HCT116 (cell line): ENCODE measurements around the gene GALNT17. TPM values are rescaled to one million over a fixed set of nuclear protein-coding genes. Genes with fewer than 3 reads are reported as not detected.

Experiments used
- ATAC-seq: fragments of 200-7000 bp; cut with Tn5 transposase; 2 replicates; pipeline ENCODE4 v1.9.1; 2020; ENCODE audit warnings: mild to moderate bottlenecking, moderate library complexity
- BruUV-seq: library from RNA; stranded (reverse); fragments of 400-500 nt; replicated peaks from 2 replicates; lab custom pipeline; 2021; lab: Mats Ljungman, UMichigan
- CTCF ChIA-PET: fragments of 300-600 bp; sonication (Branson Sonifier 250); formaldehyde crosslinking; loops from one replicate; lab custom pipeline; 2021; ENCODE audit warnings: antibody characterized with exemption; lab: Charles Lee
- POLR2A ChIA-PET: fragments of 300-600, 350-600 bp; sonication (Branson Sonifier 250); formaldehyde crosslinking; loops from one replicate; lab custom pipeline; 2021; ENCODE audit warnings: antibody characterized with exemption; lab: Charles Lee
- RAD21 ChIA-PET, 2 experiments: fragments of 300-600 bp; sonication (Branson Sonifier 250); formaldehyde crosslinking; loops; one replicate each; lab custom pipeline; 2023; ENCODE audit warnings: low total read pairs in 2 of 2; ENCODE audit not compliant: uncharacterized antibody in 2 of 2, unreplicated experiment in 2 of 2, low non-redundant PET in 1 of 2; lab: Charles Lee
- DNase-seq: peaks from one replicate; pipeline ENCODE4 v3.0.0-alpha.2; 2010; ENCODE audit warnings: low read depth, low spot score
- H2AFZ ChIP-seq: fragments of 200-600 bp; shearing (Covaris generic), sonication (generic); 2 replicates; pipeline ENCODE4 v1.6.1; 2017; ENCODE audit warnings: low read depth, mixed run types, mixed read lengths, antibody characterized with exemption, low read length; ENCODE audit not compliant: poor library complexity, severe bottlenecking
- H3K27ac ChIP-seq: 2 replicates; pipeline ENCODE4 v1.5.1; 2012; ENCODE audit warnings: low read depth, low read length
- H3K27me3 ChIP-seq: fragments of 200-600 bp; sonication (generic); 2 replicates; pipeline ENCODE4 v1.6.1; 2016; ENCODE audit warnings: mixed run types, low read length, mixed read lengths; ENCODE audit not compliant: insufficient read depth
- H3K36me3 ChIP-seq, 2 experiments: fragments of 200-500 bp in 1 of 2; fragments of 200-600 bp in 1 of 2; sonication (Bioruptor generic) in 1 of 2; sonication (generic) in 1 of 2; 2 replicates each; pipeline versions ENCODE4 v1.5.1 to v1.6.1; 2014 to 2016; ENCODE audit warnings: low read length in 2 of 2, inconsistent platforms in 1 of 2, mixed read lengths in 1 of 2, mixed run types in 1 of 2; ENCODE audit not compliant: insufficient read depth in 2 of 2, control insufficient read depth in 1 of 2
- H3K4me1 ChIP-seq, 2 experiments: fragments of 200-600 bp in 1 of 2; sonication (generic) in 1 of 2; 2 replicates each; pipeline versions ENCODE4 v1.5.1 to v1.6.1; 2012 to 2017; ENCODE audit warnings: low read length in 2 of 2, inconsistent platforms in 1 of 2, mild to moderate bottlenecking in 1 of 2, mixed read lengths in 1 of 2, mixed run types in 1 of 2, moderate library complexity in 1 of 2; ENCODE audit not compliant: insufficient read depth in 2 of 2, control insufficient read depth in 1 of 2
- H3K4me2 ChIP-seq: fragments of 200-600 bp; sonication (generic); 2 replicates; pipeline ENCODE4 v1.6.1; 2017; ENCODE audit warnings: mixed run types, low read length, mixed read lengths
- H3K4me3 ChIP-seq, 2 experiments: fragments of 200-600 bp in 1 of 2; sonication (generic) in 1 of 2; replicated peaks in 1 of 2; 2 replicates each; pipeline ENCODE4 v1.5.1; 2011 to 2016; ENCODE audit warnings: low read length in 2 of 2, control low read depth in 1 of 2, low read depth in 1 of 2, mild to moderate bottlenecking in 1 of 2, mixed read lengths in 1 of 2, mixed run types in 1 of 2
- H3K79me2 ChIP-seq: fragments of 200-600 bp; sonication (generic); 2 replicates; pipeline ENCODE4 v1.6.1; 2017; ENCODE audit warnings: mild to moderate bottlenecking, mixed run types, low read length, moderate library complexity, mixed read lengths; ENCODE audit not compliant: insufficient read depth
- H3K9ac ChIP-seq: fragments of 200-600 bp; sonication (generic); 2 replicates; pipeline ENCODE4 v1.6.1; 2016; ENCODE audit warnings: low read length, mixed read lengths
- H3K9me2 ChIP-seq: fragments of 200-600 bp; sonication (generic), shearing (Covaris generic); 2 replicates; pipeline ENCODE4 v1.6.1; 2017; ENCODE audit warnings: mixed run types, mild to moderate bottlenecking, moderate library complexity; ENCODE audit not compliant: insufficient read depth
- H3K9me3 ChIP-seq, 2 experiments: fragments of 200-500 bp in 1 of 2; fragments of 200-600 bp in 1 of 2; sonication (Bioruptor generic) in 1 of 2; sonication (generic) in 1 of 2; 2 replicates each; pipeline ENCODE4 v1.6.1; 2014 to 2017; ENCODE audit warnings: low read length in 2 of 2, mixed read lengths in 2 of 2, inconsistent platforms in 1 of 2, low read depth in 1 of 2, mild to moderate bottlenecking in 1 of 2, mixed run types in 1 of 2, moderate library complexity in 1 of 2; ENCODE audit not compliant: control insufficient read depth in 1 of 2, insufficient read depth in 1 of 2
- H4K20me1 ChIP-seq: fragments of 200-600 bp; sonication (generic), shearing (Covaris generic); 2 replicates; pipeline ENCODE4 v1.6.1; 2017; ENCODE audit warnings: mixed run types, mild to moderate bottlenecking, moderate library complexity; ENCODE audit not compliant: insufficient read depth
- CBX3 ChIP-seq: IDR thresholded peaks from 2 replicates; pipeline ENCODE4 v1.6.1; 2012; ENCODE audit warnings: low read depth
- CEBPB ChIP-seq: IDR thresholded peaks from 2 replicates; pipeline ENCODE4 v1.6.1; 2012; ENCODE audit warnings: low read depth
- EZH2 ChIP-seq: fragments of 200-600 bp; sonication (generic); IDR thresholded peaks from 2 replicates; pipeline ENCODE4 v1.6.1; 2017; ENCODE audit warnings: antibody characterized with exemption, mixed run types
- JUND ChIP-seq: IDR thresholded peaks from 2 replicates; pipeline ENCODE4 v1.6.1; 2012
- MAX ChIP-seq: IDR thresholded peaks from 2 replicates; pipeline ENCODE4 v1.6.1; 2012
- POLR2A ChIP-seq: IDR thresholded peaks from 2 replicates; pipeline ENCODE4 v1.7.0; 2011; ENCODE audit warnings: borderline replicate concordance; ENCODE audit not compliant: insufficient read depth, insufficient read length; ENCODE audit errors: extremely low read depth
- POLR2AphosphoS5 ChIP-seq: IDR thresholded peaks from 2 replicates; pipeline ENCODE4 v1.6.1; 2011; ENCODE audit warnings: mild to moderate bottlenecking, low read depth, low read length, moderate library complexity
- RAD21 ChIP-seq: IDR thresholded peaks from 2 replicates; pipeline ENCODE4 v1.6.1; 2012; ENCODE audit warnings: low read depth, mild to moderate bottlenecking
- SIN3A ChIP-seq: IDR thresholded peaks from 2 replicates; pipeline ENCODE4 v1.6.1; 2012; ENCODE audit warnings: low read depth
- SP1 ChIP-seq: IDR thresholded peaks from 2 replicates; pipeline ENCODE4 v1.6.1; 2012; ENCODE audit warnings: low read depth
- YY1 ChIP-seq: IDR thresholded peaks from 2 replicates; pipeline ENCODE4 v1.6.1; 2011; ENCODE audit warnings: low read length, low read depth, moderate library complexity, mild to moderate bottlenecking; ENCODE audit not compliant: insufficient replicate concordance; ENCODE audit errors: extremely low read depth
- intact Hi-C: fragments of 100-400 bp; cut with micrococcal nuclease; formaldehyde crosslinking; loops from 2 replicates; pipeline ENCODE4 v1.10.0; 2022
- total RNA-seq: library from RNA; stranded (reverse); gene quantifications from one replicate; pipeline ENCODE4 v1.2.1, GENCODE V29; 2021; ENCODE audit not compliant: unreplicated experiment
- TF ChIP-seq, protein P1 (sequence below), 3 experiments: fragments of 200-600 bp in 1 of 3; sonication (generic) in 1 of 3; IDR thresholded peaks in 2 of 3; conservative IDR thresholded peaks in 1 of 3; 2 replicates each; pipeline ENCODE4 v1.5.1; 2012 to 2017; ENCODE audit warnings: low read depth in 2 of 3, low read length in 2 of 3, antibody characterized with exemption in 1 of 3, borderline replicate concordance in 1 of 3, control low read depth in 1 of 3, mild to moderate bottlenecking in 1 of 3, mixed read lengths in 1 of 3, mixed run types in 1 of 3, moderate library complexity in 1 of 3; ENCODE audit not compliant: insufficient read depth in 1 of 3
- TF ChIP-seq, protein P2 (sequence below): IDR thresholded peaks from 2 replicates; pipeline ENCODE4 v1.6.1; 2011; ENCODE audit warnings: mild to moderate bottlenecking, low read length, moderate library complexity; ENCODE audit not compliant: insufficient replicate concordance; ENCODE audit errors: extremely low read depth

Gene GALNT17
- total RNA-seq, 1 experiment from 2014 or later, result not detected

DNA sequence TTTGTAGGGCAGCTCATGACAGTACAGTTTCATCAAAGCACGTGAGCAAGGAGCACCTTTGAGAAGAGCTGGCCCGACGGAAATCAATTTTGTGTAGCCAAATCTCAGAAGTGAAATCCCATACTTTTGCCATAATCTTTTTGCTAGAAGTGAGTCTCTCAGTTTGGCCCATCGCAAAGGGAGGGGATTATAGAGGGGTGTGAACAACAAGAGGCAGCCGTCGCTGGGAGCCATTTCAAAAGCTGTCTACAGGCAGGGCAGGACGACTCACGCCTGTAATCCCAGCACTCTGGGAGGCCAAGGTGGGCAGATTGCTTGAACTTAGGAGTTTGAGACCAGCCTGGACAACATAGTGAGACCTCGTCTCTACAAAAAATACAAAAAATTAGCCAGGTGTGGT lies 599.8 kb downstream of the GALNT17 start:
- BruUV-seq, result no TSS peak
- TF ChIP-seq YY1 (no peak), JUND (no peak), CBX3 (no peak), RAD21 (no peak), MAX (no peak), POLR2AphosphoS5 (no peak), SP1 (no peak), EZH2 (no peak), CEBPB (no peak), SIN3A (no peak), POLR2A (no peak)
- TF ChIP-seq, protein P1, sequence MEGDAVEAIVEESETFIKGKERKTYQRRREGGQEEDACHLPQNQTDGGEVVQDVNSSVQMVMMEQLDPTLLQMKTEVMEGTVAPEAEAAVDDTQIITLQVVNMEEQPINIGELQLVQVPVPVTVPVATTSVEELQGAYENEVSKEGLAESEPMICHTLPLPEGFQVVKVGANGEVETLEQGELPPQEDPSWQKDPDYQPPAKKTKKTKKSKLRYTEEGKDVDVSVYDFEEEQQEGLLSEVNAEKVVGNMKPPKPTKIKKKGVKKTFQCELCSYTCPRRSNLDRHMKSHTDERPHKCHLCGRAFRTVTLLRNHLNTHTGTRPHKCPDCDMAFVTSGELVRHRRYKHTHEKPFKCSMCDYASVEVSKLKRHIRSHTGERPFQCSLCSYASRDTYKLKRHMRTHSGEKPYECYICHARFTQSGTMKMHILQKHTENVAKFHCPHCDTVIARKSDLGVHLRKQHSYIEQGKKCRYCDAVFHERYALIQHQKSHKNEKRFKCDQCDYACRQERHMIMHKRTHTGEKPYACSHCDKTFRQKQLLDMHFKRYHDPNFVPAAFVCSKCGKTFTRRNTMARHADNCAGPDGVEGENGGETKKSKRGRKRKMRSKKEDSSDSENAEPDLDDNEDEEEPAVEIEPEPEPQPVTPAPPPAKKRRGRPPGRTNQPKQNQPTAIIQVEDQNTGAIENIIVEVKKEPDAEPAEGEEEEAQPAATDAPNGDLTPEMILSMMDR (IDR thresholded peaks at IDR 0.05 in 2 of 3, conservative IDR thresholded peaks at IDR 0.05 in 1 of 3; ENCODE audit: borderline replicate concordance in 1 of 3, insufficient read depth in 1 of 3, low read depth in 2 of 3, low read length in 2 of 3), result no peak
- TF ChIP-seq, protein P2, sequence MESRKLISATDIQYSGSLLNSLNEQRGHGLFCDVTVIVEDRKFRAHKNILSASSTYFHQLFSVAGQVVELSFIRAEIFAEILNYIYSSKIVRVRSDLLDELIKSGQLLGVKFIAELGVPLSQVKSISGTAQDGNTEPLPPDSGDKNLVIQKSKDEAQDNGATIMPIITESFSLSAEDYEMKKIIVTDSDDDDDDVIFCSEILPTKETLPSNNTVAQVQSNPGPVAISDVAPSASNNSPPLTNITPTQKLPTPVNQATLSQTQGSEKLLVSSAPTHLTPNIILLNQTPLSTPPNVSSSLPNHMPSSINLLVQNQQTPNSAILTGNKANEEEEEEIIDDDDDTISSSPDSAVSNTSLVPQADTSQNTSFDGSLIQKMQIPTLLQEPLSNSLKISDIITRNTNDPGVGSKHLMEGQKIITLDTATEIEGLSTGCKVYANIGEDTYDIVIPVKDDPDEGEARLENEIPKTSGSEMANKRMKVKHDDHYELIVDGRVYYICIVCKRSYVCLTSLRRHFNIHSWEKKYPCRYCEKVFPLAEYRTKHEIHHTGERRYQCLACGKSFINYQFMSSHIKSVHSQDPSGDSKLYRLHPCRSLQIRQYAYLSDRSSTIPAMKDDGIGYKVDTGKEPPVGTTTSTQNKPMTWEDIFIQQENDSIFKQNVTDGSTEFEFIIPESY, result no peak
- H3K4me1 ChIP-seq, result no peaks in the 10 kb centered on the region
- H2AFZ ChIP-seq, result no peak overlapping the region
- H4K20me1 ChIP-seq, result no peaks in the 10 kb centered on the region
- H3K36me3 ChIP-seq, result no peaks in the 10 kb centered on the region
- ATAC-seq, result no peak
- no peaks in the 10 kb centered on the region for H3K79me2 ChIP-seq
- no peaks in the 10 kb centered on the region for H3K9me2 ChIP-seq
- ChIA-PET POLR2A (no interaction called here), RAD21 (no interaction called here), CTCF (no interaction called here)
- H3K9ac ChIP-seq, result no peak overlapping the region
- no peak overlapping the region for H3K27ac ChIP-seq
- H3K9me3 ChIP-seq, result no peaks in the 10 kb centered on the region; a peak in 1 of 4 replicates
- H3K4me2 ChIP-seq, result no peak overlapping the region
- DNase-seq, result no peak
- no peak overlapping the region for H3K4me3 ChIP-seq
- H3K27me3 ChIP-seq, result no peaks in the 10 kb centered on the region
- intact Hi-C loops, result no loop called here
